NCI-H526 treated with DMSO at 0.1 percent for 48 hours (cell line): ENCODE data around the gene UBR4.
"Not testable (repeated sequence)": the region's sequence is repeated elsewhere in the genome, so short reads cannot be mapped to it uniquely, and the experiment has no call there.

ENCODE experiments used
- DNase-seq: peaks from one replicate; lab custom pipeline; 2025; lab: John Stamatoyannopoulos, UW

Gene UBR4

DNA sequence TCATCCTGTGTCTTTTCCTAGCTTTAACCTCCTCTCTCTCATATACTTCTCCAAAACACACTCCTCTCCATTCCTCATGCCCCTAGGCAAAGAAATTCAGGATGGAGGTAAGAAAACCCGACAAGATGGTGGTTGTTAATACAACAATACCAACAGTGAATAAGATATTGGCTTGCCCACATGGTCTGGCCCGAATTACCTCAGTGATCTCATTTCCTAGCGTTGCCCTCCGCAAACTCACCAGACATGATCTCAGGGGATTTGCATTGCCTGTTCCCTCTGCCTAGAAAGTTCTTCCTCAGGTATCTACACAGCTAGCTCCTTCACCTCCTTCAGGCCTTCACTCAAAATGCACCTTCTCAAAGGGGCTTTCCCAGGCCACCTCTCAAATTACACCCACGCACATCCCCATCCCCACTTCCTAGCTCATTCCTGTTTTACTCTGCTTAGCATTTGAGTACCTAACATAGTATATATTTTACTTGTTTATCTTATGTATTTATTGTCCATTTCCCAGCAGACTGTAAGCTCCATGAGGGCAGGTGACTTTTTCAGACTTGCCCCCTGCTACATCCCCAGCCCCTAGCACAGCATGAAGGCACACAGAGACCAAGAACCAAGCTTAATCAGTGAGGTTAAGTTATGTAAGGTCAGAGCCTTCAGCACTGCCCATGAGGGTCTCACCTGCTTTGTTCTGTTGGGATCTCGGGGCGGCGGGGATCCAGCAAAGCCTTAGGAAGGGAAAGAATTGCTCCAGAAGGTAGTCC, 10.2 kb upstream of the UBR4 start:
- DNase-seq: no peak

DNA sequence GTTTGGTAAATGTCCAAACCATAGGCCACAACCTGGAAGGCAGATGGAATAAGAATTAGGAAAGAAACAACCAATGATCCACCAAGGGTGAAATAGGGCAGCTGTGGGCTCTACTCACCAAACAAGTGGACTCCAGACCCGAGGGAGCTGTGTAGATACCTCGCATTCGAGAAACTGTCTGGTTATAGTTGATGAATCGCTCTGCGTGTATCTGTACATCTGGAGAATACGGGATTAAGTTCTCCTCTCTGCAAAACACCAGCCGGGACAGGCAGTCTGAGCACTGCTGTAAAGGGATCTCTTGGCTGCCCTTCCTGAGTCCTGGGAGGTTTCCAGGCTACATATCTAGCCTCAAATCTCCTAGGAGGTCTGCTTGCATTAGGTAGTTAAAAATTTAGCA, 9.4 kb upstream of the UBR4 start:
- no peak for DNase-seq

DNA sequence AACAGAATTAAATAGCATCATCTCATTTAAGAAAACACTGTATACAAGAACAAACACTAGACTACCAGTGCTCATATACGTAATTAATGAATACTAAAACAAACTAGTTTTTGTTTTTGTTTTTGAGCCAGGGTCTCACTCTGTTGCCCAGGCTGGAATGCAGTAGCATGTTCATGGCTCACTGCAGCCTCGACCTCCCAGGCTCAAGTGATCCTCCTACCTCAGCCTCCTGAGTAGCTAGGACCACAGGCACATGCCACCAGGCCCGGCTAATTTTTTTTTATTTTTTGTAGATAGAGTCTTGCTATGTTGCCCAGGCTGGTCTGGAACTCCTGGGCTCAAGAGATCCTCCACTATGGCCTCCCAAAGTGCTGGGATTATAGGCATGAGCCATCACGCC, 6.5 kb upstream of the UBR4 start:
- not testable (repeated sequence) for DNase-seq

DNA sequence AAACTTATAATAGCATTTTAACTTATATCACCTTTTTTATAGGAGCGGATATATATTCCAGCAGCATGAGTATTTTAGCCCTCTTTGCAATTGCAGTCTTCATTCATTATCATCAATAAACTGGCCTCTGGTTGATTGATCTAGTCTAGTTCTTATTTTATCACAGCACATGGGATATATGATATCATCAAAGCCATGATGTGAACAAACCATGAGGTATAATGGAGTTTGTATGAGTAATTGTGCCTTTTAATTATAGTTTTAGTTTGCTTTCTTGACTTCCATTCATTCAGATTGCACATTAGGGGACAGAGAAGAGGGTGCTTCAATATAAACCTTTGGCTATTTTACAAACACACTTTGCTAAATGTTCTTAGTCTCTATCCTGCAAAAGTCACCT, 3.5 kb upstream of the UBR4 start:
- DNase-seq: no peak

DNA sequence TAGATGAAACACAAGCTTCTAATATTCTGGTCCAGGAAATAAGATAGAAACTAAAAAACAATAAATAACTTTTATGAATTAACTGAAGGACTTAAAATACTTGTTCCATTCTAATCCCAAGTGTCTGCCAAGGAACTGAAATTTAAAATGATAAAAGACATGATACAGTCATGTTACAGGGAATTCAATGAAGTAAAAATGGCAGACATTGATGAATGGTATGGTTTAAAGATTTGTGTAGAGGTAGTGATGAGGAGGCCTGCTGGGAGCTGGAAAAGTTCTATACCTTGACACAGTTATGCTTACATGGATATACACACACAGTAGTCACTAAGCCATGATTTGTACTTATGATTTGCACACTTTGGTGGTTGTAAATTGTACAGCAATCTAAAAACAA, 2.1 kb upstream of the UBR4 start:
- no peak for DNase-seq

DNA sequence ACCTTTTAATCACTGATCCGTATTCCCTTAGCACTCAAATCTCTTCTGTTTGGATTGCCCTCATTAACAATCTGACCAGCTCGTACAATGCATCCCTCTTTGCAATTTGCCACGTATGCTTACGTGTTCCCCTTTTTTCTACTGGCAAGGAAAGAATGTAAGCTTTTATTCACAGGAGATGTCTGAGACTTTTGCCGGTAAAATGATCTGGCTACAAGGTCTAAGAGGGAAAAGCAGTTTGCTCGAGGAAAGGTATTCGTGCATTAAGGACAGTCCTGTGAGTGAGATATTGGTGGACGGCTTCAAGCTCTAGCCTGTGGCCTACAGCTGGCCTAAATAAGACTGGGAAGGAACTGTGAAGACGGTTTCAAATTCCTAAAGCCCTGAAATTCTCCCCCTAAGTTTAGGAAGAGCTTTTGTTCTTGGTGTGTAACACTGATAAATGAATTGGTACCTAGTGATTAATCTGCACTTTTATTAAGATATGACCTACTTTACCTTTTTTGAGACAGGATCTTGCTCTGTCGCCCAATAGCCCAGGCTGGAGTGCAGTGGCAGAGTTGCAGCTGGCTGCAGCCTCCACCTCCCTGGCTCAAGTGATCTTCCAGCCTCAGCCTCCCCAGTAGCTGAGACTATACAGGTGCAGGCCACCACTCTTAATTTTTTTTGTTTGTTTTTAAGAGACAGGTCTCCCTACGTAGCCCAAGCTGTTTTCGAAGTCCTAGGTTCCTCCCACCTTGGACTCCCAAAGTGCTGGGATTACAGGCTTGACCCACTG, 895 bp upstream of the UBR4 start:
- peak; percentile 29 for DNase-seq

DNA sequence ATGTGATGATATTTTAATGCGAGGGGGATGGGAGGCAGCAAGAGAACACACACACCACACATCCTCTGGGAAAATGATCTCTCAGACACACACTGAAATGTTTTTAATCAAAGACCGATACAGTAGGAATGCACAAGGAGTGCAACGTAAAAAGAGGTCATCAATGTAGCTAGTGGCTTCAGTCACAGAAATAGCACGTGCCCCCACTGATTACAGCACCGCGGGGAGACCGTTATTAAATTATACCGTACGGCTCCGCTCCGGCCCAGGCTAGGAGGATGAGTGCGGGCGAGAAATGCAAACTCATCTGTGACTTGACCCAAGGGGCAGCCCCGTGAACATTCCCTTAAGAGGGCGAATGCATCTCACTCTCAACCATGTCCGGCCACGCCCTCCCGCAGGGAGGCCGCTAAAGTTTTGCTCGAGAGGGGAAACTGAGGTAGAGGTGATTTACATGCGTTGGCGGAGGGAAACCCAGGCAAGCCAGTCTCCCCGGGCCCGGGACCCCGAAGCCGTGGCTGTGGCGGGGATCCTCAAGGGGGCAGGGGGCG, 552 bp downstream of the UBR4 start:
- no peak for DNase-seq

DNA sequence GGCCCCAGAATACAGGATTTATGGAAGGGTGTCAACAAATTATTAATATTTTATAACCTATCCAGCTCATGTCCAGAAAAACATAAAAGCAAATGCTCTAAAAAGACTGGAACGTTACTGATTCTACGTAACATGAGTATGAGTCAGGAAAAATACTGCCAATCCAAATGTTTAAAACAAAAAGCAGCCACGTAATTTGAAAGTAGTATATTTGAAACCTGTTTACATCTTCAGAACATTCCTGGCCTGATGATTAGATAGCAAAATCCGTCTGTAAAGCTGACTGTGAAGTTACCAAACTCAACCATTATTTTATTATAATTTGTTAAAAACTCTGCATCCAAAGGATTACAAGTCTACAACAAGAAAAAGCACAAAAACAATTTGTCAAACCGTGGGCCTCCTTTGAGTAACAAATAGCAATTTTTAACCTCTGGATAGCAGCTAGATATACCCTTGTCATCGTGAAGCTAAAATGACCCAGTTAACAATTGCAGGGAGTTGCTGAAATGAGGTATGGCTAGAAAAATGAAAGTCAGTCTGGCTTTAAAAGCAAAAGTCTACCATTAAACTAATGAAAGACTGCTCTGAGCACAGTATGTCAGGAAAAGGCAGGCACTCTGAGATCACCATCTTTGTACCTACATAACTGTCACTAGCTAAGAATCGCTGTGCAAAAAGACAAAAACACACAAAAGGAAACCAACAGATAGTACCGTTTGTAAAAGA, 1.2 kb downstream of the UBR4 start:
- no peak for DNase-seq

DNA sequence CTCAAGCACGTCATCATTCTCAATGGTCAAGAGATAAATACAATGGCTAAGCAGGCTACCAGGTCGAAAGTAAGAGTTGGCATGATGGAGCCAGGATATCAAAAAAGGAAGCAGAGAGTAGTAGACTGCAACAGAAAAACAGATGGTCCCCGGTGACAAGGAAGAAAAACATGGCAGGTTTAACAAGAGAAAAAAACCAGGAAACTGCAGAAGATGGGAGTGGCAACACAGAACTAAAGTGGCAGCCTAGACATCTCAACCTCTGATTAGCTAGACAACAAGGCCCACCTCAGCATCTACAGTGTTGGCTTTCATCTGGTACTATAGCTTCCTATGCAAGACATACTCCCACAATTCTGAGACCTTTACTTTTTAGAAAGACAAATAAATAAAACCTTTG, 3.1 kb downstream of the UBR4 start:
- no peak for DNase-seq

DNA sequence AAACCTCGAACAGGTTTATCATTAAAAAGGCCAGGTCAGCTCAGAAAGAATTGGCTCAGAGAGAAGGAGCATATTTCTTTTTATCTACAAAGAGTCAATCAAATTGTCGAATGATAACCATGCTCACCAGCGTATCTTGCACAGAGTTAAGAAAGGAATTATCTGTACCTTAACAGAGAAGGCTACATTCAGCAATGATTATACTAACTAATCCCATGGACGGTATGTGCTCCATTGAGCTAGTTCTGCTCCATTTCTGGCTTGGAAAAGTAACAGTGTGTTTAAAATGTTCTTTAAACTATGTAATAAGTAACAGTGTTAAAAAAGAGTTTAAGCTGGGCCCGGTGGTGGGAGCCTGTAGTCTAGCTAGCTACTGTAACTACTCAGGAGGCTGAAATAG, 4.2 kb downstream of the UBR4 start:
- no peak for DNase-seq

DNA sequence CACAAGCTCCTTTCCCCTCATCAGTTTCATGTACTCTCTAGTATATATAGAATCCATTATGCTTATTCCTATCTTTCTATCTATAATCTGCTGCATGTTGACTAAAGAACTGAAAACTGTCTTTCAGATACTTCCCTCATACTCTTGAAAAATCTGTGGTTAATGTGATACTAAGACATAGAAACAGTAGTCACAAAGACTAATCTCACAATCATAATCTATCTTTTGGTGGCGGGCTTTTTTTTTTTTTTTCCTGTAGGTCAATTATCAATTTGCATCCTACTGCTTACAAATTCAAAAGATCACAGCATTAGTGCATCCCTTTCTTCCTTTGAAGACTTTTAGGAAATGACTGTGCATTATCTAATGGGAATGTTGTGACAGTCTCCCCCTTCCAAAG, 4.7 kb downstream of the UBR4 start:
- no peak for DNase-seq

DNA sequence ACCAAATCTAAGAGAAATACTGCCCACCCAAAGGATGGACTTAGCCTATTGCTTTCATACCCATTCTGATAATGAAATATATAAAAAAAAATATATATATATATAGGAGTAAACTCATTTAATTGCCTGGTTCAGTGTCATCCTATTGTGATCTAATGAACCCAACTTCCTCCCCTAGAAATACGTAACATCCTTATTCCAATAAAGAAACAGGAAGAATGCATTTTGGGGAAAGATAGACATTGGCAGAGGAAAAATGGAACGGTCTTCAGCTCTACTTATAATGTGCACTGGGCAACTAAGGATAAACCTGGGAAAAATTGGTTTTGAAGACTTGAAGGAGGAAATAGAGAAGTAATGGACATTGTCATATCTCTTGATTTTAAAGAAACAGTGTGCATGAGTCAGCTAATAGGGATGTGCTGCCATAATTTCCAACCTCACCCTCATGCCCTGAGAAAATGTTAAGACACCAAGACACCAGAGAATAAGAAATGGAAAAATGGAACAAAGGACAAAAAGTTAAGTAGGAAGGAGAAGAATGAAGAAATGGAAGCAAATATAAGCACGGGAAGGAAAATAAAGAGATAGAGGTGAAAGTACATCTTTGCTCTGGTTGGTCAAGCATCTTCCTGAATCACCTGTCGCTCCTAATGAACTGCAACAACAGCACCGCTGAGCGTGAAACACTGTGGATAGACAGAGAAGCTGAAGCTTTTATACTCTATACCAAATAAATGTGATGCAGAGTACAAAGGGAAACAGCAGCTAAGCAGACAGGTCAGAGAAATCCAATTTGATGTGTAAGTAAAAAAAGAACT, 5.4 kb downstream of the UBR4 start:
- no peak for DNase-seq

DNA sequence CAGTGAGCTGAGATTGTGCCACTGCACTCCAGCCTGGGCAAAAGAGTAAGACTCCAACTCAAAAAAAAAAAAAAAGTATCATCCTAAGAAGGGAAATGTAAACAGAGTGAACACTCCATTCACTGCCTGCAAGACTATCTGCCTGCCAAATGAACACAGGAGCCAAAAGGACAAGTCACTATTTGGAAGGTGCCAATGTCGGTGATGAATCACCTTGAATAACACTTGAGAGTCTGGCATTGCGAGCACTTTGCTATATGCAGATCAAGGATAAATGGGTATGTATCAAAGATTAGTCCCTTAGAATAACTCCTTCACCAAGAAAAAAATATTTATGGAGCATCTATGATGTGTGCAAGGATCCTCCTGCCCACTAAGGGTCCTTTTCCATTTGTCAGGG, 6.6 kb downstream of the UBR4 start:
- no peak for DNase-seq

DNA sequence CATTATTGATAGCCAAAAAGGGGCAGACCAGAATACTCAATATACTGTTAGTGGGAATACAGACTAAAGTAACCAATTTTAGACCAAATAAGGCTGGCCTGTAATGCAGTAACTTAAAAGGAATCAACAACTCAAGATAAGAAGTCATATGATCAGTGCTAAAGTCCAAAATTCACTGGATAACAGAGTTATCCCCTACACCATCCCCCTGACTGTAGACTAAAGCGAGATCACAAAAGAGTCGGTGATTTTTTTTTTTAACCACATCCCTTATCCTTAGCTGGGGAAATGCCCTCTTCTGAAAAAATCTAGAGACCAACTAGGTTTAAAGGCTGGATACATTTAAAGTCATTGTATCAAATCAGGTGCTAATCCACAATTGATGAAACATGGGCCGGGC, 7.7 kb downstream of the UBR4 start:
- no peak for DNase-seq

DNA sequence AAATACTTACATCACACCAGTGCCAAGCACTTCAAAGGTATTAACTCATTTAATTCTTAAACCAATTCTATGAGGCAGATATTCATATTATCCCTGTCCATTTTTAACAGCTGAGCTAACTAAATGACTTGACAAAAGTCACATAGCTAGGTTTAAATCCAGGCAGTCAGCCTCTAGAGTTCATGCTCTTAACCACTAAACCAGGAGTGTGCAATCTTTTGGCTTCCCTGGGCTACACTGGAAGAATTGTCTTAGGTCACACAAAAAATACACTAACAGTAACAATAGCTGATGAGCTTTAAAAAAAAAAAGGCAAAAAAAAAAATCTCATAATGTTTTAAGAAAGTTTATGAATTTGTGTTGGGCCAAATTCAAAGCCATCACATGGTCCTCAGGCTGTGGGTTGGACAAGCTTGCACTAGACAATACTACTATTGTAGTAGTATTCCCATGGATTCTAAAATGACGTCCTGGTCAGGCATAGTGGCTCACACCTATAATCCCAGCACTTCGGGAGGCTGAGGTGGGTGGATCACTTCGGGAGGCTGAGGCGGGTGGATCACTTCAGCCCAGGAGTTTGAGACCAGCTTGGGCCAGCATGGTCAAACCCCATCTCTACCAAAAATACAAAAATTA, 10.0 kb downstream of the UBR4 start:
- DNase-seq: no peak

DNA sequence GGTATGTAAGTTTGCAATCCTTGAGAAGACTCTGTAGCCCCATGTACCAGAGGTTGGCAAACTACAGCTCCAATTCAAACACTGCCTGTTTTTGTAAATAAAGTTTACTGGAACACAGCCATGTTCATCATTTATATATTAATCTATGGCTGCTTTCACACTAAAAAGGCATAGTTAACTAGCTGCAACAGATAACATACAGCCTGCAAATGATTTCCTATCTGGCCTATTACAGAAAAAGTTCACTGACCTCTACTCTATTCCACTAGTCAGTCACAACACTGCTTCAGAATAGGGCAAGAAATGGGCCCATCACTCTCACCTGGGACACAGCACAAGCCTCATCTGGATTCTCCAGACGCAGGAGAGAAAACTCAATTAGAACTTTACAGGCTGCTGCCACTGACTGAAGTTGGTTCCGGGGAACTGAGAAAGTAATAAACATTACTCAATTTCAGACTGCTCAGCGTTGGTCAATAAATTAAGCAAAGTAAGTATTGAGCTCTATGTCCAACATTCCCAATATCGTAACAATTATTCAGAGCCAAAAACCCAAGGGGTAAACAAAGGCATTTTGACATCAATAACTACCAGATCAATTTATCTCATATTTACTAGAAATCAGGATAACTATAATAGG, 10.6 kb downstream of the UBR4 start:
- DNase-seq: no peak

DNA sequence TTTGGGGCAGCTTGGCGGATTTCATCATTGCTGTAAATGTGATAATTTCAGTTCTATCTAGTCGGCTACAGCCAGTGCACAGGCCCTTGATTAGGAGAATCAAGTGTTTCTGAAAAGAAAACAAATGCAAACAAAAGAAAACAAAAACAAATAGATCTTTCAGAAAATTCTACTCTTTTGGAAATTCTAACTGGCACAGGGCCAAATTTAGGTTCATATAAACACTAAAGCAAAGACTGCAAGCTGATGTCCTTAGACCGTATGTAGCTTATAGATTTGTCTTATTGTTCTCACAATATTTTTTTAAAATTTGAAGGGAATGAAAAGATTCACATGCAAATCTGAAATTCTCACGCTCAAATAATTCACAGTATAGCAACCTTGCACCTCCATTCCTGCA, 11.2 kb downstream of the UBR4 start:
- DNase-seq: no peak

DNA sequence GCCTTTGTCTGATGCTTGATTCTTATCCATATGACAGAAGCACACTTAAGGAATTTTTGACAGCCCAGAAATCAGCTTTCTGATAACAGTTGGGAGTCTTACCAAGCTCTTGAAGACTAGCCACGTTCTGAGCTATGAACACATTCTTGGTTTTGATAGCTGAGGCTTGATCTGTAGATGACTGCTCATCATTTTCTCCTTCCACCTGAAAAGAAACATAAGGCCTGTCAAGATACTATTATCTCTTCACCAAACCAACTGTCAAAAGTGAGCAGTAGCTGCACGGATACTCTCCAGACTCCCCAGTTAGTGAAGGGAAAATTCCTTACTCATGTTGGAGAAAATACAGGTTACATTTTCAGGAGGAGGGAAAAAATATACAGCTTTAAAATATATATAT, 12.2 kb downstream of the UBR4 start:
- DNase-seq: no peak

DNA sequence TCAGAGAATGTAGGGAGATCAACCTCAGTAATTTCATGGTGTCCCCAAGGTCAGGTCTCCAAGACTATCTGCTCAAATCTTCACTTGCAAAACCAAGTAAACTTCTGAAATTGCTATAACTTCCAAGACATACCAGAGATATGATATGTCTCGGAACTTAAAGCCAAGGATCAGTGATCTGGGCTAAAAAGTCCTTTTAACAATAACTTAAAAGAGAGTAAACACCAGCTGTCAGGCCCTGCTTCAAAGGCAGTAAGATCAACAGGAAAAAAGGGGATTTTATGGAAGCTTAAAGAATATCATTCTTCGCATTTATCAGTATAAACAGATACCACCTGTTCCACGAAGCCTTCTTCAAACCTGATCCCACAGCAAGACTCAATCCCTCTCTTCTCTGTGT, 13.7 kb downstream of the UBR4 start:
- no peak for DNase-seq

DNA sequence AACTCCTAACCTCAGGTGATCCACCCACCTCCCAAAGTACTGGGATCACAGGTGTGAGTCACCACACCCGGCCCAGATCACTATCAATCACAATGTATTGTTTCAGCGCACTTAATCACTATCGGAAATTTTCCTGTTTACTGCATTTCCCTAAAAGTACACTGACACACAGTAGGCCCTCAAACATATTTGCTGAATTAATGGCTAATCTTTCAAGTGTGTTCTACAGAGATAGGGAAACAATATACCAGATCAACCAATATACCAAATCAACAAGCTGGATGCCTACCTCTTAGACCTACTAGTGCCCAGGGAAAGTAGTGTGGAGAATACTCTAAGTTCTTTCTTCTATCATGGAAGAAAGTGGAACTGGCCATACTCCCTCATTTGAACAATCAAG, 17.1 kb downstream of the UBR4 start:
- DNase-seq: no peak

DNA sequence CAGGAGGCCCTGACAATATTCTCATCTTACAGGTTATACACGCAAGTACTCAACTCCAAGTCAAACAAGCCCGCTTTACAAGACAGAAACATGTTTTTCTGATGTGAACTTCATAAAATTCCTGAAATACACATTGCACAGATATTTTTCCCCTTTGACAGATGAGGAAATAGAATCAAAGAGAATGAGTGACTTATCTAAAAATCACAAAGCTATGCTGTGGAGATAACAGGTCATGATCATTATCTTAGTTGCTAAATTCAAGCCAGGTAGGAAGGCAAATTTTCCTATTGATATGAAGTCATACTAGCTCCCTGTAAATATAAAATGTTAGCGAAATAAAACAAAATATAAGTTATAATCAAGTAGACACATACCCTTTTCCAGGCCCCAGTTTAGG, 18.3 kb downstream of the UBR4 start:
- no peak for DNase-seq
